ENCODE results near the gene ASPRV1. TPM values are rescaled to one million over a fixed set of nuclear protein-coding genes. Genes with fewer than 3 reads are reported as not detected.
"Not testable (repeated sequence)": the region's sequence is repeated elsewhere in the genome, so short reads cannot be mapped to it uniquely, and the experiment has no call there.

The ASPRV1 gene
- polyA plus RNA-seq, 4 donors = 4.1 to 5.6 (median 4.9) TPM

- DNase-seq (ENCODE audit: low read depth in 4 of 4, low spot score in 3 of 4) = no peak
These were observed 4.5 kb upstream of the ASPRV1 start for GRCh38 chr2:69965756-69966445.

- no peak for DNase-seq (ENCODE audit: low read depth in 4 of 4, low spot score in 3 of 4)
These were observed 3.0 kb upstream of the ASPRV1 start for GRCh38 chr2:69964353-69964841.

GRCh38 chr2:69962986-69963730 lies 1.7 kb upstream of the ASPRV1 start:
- no peak for DNase-seq (ENCODE audit: low read depth in 4 of 4, low spot score in 3 of 4)

- DNase-seq (ENCODE audit: low read depth in 4 of 4, low spot score in 3 of 4) = no peak
These were observed 610 bp downstream of the ASPRV1 start for GRCh38 chr2:69960821-69961220.

- no peak for DNase-seq (ENCODE audit: low read depth in 4 of 4, low spot score in 3 of 4)
These were observed 2.0 kb downstream of the ASPRV1 start for GRCh38 chr2:69959425-69959824.

GRCh38 chr2:69958480-69958879 lies 3.0 kb downstream of the ASPRV1 start:
- DNase-seq (ENCODE audit: low read depth in 4 of 4, low spot score in 3 of 4) = no peak

GRCh38 chr2:69957965-69958364 lies 3.5 kb downstream of the ASPRV1 start:
- DNase-seq (ENCODE audit: low read depth in 4 of 4, low spot score in 3 of 4) = no peak

- DNase-seq (ENCODE audit: low read depth in 4 of 4, low spot score in 3 of 4) = no peak
These were observed 4.9 kb downstream of the ASPRV1 start for GRCh38 chr2:69956475-69956979.

- DNase-seq (ENCODE audit: low read depth in 4 of 4, low spot score in 3 of 4) = no peak
These were observed 6.4 kb downstream of the ASPRV1 start for GRCh38 chr2:69955029-69955428.

- DNase-seq (ENCODE audit: low read depth in 4 of 4, low spot score in 3 of 4) = no peak
These were observed 7.3 kb downstream of the ASPRV1 start for GRCh38 chr2:69954084-69954483.

- no peak for DNase-seq (ENCODE audit: low read depth in 4 of 4, low spot score in 3 of 4)
These were observed 8.9 kb downstream of the ASPRV1 start for GRCh38 chr2:69952336-69953115.

- DNase-seq (ENCODE audit: low read depth in 4 of 4, low spot score in 3 of 4) = not testable (repeated sequence)
These were observed 10.8 kb downstream of the ASPRV1 start for GRCh38 chr2:69950671-69951070.

- no peak for DNase-seq (ENCODE audit: low read depth in 4 of 4, low spot score in 3 of 4)
These were observed 11.2 kb downstream of the ASPRV1 start for GRCh38 chr2:69950241-69950640.

- no peak for DNase-seq (ENCODE audit: low read depth in 4 of 4, low spot score in 3 of 4)
These were observed 12.3 kb downstream of the ASPRV1 start for GRCh38 chr2:69948963-69949645.

- DNase-seq (ENCODE audit: low read depth in 4 of 4, low spot score in 3 of 4) = no peak
These were observed 13.1 kb downstream of the ASPRV1 start for GRCh38 chr2:69948032-69948962.

GRCh38 chr2:69947325-69947931 lies 14.0 kb downstream of the ASPRV1 start:
- no peak for DNase-seq (ENCODE audit: low read depth in 4 of 4, low spot score in 3 of 4)

GRCh38 chr2:69946351-69947324 lies 14.8 kb downstream of the ASPRV1 start:
- DNase-seq (ENCODE audit: low read depth in 4 of 4, low spot score in 3 of 4) = no peak

- DNase-seq (ENCODE audit: low read depth in 4 of 4, low spot score in 3 of 4) = no peak
These were observed 15.5 kb downstream of the ASPRV1 start for GRCh38 chr2:69945941-69946340.
